Measurements from ENCODE around the gene HGFAC.

The HGFAC gene

DNA sequence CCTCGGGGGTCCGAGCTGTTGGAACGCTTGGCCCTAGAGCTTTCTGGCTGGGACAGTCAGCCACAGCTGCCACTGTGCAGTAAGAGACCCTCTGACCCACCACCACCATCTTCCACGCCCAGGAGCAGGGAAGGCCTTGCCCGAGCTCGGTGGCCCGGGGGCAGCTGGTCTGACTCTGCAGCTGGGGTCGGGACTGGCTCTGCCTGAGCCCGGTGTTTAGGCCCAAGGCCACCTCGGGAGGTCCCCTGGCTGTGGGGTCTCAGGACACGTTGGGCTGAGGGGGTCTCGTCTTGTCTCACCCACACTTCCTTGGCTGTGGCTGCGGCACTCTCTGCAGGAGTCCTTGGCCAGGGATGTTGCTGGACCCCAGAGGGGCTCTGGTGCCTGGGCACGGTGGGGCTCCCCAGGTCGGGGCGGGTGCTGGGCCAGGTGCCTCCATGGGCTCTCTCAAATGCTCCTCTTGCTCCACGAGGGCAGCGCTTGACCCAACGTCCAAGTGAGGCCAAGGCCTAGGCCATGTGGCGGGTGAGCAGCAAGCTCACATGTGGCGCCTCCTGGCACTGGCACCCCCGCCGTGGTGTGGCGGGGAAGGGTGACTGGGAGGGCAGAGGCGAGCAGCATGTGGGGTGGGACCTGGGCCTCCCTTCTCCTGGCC is 44.2 kb downstream of the HGFAC start:
- no peak for DNase-seq (ENCODE audit: low read depth in 2 of 2)

DNA sequence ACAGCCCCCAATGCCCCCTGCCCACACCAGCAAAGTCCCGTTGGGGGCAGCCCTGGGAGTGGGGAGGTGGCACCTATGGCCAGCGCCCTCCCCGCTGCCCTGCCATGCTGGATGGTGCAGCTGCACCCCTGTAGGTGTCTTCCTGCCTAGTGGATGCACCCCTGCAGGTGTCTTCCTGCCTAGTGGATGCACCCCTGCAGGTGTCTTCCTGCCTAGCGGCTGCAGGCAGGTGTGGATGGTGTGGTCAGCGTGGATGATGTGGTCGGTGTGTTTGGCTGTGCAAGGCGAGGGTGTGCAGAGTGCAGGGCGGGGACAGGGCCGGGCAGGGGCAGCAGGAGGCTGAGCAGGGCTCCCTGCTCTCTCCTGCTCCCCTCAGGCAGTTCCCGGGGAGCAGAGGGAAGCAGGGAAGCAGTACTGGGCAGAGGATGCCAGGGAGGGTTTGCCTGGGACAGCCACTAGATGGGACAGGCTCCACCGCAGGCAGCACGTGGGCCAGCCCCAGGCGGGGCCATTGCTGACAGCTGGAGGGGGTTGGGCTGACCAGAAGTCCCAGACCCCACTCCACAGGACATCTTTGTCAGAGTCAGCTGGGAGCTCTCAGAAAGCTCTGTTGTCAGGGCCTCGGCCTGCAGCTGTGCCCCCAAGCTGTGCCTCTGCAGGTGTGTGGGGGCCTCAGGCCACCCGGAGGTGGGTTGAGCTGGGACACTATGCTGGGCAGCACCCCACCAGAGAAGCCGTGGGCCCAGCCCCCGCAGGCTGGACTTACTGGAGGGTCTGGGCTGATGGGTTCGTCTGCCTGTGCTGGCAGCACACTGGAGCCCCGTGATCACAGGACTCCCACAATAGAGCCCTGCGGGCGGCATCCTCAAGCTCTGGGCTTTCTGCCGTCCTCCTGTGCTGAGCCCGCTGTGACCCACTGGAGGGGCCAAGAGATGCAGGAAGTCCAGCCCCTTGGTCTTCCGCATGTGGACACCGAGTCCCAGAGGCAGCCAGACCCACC is 45.1 kb downstream of the HGFAC start:
- no peak for DNase-seq (ENCODE audit: low read depth in 2 of 2)

- no peak for DNase-seq (ENCODE audit: low read depth in 2 of 2)
Observed at GRCh38 chr4:3487861-3488260, 46.1 kb downstream of the HGFAC start.

DNA sequence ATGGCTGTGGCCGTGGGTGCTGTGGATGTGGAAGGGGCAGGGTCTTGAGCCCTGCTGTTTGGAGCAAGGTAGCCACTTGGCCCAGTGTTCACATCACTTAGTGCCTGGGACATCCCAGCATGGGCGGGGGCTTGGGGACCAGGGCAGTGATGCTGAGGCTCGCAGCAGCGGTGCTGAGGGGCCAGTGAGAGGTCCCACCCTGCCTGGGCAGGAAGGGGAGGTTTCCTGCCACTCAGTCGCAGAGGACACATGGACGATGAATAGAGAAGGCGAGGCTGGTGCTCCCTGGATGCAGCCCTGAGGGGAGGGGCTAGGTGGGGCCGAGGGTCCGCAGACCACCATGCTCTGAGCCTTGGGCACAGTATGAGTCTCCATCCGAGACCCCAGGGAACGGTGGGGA is 47.1 kb downstream of the HGFAC start:
- DNase-seq (ENCODE audit: low read depth in 2 of 2), result no peak

DNA sequence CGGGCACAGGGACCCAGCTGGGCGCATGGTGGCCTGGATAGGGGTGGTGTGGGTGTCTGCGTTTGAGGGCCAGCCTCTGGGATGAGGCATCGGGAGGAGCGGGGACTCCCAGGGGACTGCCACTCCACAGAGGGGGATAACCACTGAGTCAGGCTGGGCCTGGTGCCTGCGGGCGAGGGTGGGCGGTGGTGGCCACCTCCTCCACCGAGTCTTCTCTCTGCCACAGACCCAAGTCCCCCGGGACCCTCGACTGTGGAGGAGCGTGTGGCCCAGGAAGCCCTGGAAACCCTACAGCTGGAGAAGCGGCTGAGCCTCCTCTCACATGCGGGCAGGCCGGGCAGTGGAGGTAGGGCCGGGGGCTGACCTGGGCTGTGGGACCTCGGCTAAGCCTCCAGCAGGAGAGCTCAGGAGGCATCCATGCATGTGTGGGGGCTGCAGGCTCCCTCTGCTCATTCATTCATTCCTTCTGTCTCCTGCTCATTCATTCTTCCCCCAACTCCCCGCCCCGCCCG is 47.7 kb downstream of the HGFAC start:
- DNase-seq (ENCODE audit: low read depth in 2 of 2), result no peak

DNA sequence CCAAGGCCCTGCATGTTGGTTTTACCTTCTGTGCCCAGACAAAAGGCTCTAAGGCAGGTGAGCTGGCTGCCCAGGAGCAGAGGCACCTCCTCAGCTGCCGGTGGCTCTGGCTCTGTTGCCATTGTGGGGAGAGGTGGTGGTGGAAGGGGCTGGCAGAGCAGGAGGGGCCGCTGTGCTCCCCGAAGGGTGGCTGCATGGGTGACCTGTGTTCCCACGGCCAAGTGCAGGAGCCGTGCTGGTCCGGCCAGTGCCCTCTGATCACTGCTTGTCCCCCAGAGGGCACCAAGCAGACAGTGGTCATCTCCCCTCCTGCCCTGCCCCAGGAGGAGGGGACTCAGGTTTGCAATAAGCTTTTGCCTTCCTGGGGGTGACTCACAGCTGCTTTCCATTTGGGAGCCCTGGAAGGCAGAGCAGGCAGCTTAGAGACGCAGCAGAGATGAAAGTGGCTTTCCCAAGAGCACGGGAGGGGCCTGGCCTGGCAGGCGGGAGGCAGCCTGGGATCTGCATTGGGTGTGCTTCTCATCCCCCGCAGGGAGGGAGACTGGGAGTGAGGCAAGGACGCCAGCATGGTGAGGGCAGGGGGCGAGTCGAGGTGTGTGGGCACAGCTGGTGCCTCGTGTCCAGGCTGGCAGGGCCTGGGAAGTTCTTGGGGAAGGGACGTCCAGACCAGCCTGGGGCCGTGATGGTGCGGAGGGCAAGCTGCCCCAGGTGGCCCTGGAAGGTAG is 50.1 kb downstream of the HGFAC start:
- DNase-seq (ENCODE audit: low read depth in 2 of 2), result no peak

DNA sequence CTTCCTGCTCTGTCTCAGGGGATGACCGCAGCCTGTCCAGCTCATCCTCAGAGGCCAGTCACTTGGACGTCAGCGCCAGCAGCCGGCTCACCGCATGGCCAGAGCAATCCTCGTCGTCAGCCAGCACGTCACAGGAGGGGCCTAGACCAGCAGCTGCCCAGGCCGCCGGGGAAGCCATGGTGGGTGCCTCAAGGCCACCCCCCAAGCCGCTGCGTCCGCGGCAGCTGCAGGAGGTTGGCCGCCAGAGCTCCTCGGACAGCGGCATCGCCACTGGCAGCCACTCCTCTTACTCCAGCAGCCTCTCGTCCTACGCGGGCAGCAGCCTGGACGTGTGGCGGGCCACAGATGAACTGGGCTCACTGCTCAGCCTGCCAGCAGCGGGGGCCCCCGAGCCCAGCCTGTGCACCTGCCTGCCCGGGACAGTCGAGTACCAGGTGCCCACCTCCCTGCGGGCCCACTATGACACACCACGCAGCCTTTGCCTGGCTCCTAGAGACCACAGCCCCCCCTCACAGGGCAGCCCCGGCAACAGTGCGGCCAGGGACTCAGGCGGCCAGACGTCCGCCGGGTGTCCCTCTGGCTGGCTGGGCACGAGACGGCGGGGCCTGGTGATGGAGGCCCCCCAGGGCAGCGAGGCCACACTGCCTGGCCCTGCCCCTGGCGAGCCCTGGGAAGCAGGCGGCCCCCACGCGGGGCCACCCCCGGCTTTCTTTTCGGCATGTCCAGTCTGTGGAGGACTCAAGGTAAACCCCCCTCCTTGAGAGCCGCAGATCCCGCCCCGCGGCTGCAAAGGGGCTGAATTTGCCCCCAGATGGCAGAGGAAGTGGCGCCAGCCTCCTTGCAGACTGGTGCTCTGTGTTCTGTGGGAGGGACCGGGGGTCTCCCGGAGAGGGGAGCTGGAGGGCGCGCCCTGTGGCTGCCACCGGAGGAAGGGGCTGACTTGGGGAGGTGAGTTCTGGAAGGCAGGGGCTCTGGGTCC is 51.3 kb downstream of the HGFAC start:
- DNase-seq (ENCODE audit: low read depth in 2 of 2), result no peak

GRCh38 chr4:3493720-3494461 is 52.1 kb downstream of the HGFAC start:
- no peak for DNase-seq (ENCODE audit: low read depth in 2 of 2)

- DNase-seq (ENCODE audit: low read depth in 2 of 2), result no peak
Observed at GRCh38 chr4:3494462-3494871, 52.7 kb downstream of the HGFAC start.

GRCh38 chr4:3495204-3495975 is 53.6 kb downstream of the HGFAC start:
- no peak for DNase-seq (ENCODE audit: low read depth in 2 of 2)

DNA sequence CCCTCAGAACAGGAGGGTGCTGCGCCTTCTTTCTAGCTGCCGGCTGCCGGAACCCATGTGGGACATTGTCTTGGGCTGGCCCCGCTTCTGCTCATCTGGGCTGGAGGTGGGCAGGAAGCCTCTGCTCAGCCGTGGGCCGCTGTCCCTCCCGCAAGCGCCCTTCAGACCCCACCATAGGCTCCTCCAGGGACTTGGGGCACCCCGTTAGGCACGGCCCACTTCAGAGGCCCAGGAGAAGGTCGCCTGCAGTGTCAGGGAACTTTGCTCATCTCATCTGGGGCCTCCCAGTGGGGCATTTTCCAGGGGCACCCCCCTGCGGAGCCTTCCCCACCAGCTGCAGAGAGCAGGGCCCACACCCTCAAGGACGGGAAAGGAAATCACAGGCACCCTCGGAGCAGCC is 54.3 kb downstream of the HGFAC start:
- no peak for DNase-seq (ENCODE audit: low read depth in 2 of 2)

DNA sequence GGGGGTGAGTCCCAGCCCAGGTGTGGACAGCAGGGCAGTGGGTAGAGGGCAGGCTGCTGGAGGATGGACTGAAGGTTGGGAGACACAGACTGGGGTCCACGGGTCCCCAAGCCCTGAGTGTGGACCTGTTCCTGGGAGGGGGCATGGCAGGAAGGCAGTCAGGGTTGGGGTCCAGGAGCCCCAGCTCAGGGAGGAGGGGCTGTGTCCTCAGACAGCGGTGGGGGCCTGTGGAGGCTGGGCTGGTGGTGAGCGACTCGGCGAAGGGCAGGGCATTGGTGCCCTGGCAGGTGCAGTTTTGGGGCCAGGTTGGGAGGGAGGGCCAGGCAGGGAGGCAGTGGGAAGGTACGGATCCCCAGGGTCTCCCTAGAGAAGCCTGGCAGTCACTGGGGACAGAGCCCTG is 55.3 kb downstream of the HGFAC start:
- DNase-seq (ENCODE audit: low read depth in 2 of 2), result no peak

DNA sequence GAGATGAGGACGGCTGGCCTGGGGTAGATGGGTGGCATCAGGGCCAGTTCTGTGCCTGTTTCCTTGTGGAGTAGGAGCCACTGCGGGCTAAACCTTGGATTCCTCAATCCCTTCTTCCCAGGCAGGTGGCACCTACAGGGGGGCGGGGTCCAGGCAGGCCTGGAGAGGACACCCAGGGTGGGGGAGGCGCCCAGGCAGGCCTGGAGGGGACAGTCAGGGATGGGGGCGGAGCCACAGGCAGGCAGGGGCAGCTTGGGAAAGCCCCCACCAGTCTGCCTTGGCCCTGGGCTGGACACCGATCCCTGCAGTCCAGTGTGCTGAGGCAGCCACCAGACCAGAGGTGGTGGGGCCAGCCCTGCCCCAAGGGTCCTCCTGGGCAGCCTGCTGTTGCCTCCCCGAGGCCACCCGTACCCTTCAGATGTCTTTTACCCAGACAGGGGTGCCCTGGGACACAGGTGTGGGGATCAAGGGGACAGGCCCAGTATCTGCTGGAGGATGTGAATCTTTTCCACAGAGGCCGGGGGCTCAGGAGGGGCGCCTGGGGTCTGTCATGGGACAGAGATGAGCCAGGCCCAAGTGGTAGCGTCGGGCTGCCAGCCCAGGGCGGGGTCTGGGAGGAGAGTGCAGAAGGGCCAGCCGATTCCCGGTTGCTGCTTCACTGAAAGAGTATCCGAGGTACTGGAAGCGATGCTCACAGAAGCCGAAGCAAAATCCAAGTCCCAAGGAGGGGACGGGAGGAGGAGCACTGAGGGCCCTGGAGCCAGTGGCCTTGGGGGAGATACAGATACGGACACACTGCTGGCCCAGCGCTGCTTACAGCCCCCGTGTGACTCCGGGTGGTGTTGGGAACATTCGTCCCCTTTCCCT is 56.0 kb downstream of the HGFAC start:
- DNase-seq (ENCODE audit: low read depth in 2 of 2), result no peak

GRCh38 chr4:3498407-3498806 is 56.6 kb downstream of the HGFAC start:
- DNase-seq (ENCODE audit: low read depth in 2 of 2), result no peak
